GM19438 (cell line): ENCODE measurements around the gene ATP8A2.
"Not testable (repeated sequence)": the region's sequence is repeated elsewhere in the genome, so short reads cannot be mapped to it uniquely, and the experiment has no call there.

Experiments used
- ATAC-seq: cut with Tn5 transposase; IDR thresholded peaks from one replicate; pipeline ENCODE4 v1.9.1; 2021; ENCODE audit warnings: low read depth; ENCODE audit not compliant: unreplicated experiment

ATP8A2 gene

DNA sequence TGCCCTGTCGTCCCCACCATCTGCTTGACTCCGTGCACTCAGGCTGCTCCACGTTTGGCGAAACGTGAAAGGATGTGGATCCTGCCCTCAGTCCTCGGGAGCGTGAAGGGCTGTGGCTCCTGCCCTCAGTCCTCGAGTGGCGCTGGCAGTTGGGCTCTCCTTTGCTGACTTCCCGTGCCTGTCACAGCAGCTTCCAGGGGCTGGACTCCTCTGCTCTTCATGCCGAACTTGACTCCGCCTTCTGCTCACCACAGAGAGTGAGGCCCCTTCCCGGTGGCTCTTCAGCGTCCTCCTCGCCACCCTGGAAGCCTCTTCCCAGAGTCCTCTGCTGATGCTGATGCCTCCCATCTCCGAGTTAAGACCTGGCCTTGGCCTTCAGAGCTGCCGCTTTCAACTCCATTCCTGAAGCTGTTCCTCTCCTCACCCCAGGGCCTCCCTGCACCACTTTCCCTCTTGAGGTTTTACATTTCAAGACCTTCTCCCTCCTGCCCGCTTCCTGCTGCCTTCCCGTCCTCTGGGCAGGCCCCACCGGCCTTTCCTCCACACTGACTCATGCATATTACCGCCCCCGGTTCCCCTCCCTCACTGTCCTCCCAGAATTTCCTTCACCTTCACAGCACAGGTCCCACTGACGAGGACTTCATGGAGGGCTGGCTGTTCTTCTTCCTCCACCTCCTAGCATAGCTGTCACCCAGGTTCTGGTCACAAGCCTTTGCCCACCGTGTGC, 568.4 kb downstream of the ATP8A2 start:
- no peak for ATAC-seq

- no peak for ATAC-seq
These were observed 571.3 kb downstream of the ATP8A2 start for GRCh38 chr13:25943081-25943480.

GRCh38 chr13:25943658-25944057, 571.9 kb downstream of the ATP8A2 start:
- ATAC-seq, result no peak

DNA sequence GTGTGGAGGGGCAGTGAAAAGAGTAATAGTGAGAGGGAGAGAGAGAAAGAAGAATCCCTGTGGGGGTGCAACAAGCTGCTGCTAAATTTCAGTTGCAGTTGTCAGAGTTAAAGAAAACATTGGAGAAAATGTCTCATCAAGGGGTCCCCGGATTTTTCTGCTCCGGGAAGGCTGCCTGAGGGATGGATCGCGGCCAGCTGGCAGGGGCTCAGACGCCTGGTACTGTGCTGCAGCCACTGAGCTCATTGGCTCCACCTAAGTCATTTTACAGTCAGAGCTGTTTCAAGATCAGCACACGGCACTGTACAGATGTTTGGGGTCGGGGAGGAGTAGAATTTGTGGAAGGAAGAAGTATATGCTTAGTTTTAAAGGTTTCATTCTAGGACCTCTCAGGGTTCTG, 573.8 kb downstream of the ATP8A2 start:
- ATAC-seq, result no peak

GRCh38 chr13:25946321-25946720, 574.5 kb downstream of the ATP8A2 start:
- ATAC-seq, result no peak

DNA sequence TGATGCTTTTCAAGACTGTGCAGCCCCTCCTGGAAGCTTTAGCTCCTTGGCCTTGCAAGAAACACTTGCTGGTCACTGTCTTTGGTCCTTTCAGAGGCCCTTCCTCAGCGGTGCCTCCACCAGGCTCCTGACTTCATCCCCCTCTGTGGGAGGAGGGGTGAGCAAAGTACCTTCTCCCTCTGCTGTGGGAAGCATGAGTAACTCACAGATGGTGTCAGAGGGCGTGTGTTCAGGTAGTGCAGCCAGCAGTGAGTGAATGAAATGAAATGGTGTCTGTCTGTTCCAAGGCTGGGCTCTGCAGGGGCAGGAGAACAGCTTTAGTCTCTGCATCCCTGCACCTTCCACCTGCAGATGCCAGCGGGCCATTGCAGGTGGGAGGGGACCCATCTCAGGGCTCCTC, 577.1 kb downstream of the ATP8A2 start:
- ATAC-seq, result no peak

DNA sequence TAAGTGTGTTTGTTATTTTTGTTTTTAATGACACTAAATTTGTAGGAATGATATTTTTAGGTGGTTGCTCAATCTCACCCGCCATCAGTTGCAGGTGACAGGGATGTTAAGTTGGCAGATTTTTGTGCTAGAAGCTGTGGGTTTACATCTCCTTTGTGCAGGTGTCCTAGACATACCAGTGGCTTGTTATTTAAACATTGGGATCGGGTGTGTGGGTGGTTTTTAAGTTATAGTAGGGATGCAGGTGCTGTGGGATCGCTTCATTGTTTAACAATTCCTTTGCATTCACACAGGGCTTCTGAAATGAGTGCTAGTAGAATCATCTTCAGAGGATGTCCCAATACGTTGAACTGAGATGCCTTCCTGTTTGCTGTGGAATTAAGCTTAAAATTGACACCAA, 580.1 kb downstream of the ATP8A2 start:
- ATAC-seq, result no peak

DNA sequence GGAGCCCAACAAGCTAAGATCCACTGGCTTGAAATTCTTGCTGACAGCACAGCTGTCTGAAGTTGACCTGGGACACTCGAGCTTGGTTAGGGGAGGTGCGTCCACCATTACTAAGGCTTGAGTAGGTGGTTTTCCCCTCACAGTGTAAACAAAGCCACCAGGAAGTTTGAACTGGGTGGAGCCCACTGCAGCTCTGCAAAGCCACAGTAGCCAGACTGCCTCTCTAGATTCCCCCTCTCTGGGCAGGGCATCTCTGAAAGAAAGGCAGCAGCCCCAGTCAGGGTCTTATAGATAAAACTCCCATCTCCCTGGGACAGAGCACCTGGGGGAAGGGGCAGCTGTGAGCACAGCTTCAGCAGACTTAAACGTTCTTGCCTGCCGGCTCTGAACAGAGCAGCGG, 582.3 kb downstream of the ATP8A2 start:
- not testable (repeated sequence) for ATAC-seq

GRCh38 chr13:25954943-25955342, 583.2 kb downstream of the ATP8A2 start:
- ATAC-seq, result not testable (repeated sequence)

GRCh38 chr13:25958986-25959385, 587.2 kb downstream of the ATP8A2 start:
- ATAC-seq, result no peak

DNA sequence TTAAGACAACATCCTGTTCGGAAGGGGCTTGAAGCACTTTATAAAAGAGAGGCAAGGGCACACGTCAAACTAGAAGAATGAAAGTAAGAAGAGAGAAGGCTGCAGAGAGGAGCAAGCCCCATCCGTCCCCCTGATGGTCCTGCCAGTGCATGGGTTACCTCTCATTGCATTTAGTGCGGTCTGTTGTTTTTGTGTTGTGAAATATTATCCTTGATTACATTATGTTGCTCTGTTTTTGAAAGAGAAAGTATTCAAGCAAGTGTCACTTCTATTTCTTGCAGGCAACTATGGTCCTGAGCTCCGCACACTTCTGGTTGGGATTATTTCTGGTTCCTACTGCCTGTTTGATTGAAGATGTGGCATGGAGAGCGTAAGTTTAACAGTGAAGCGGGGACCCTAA, 589.5 kb downstream of the ATP8A2 start:
- ATAC-seq, result no peak

GRCh38 chr13:25963674-25964073, 591.9 kb downstream of the ATP8A2 start:
- no peak for ATAC-seq

DNA sequence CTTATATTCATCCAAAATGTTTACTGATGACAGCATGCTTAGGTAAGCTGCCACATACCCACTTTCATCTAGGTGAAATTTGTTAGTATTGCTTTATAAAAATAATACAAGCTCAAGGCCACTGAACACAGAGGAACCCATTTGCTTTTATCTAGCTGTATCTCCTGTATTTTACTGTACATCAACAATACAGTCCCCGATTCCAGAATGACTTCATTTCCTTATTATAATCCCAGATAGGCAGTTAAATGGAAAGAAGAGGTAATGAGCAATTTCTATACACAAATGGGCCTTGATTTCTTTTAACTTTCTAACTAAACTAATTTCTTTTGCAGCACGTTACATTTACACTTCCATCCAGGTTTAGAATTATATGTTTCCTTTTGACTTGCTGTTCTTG, 593.8 kb downstream of the ATP8A2 start:
- no peak for ATAC-seq

- ATAC-seq, result no peak
These were observed 594.3 kb downstream of the ATP8A2 start for GRCh38 chr13:25966086-25966485.

GRCh38 chr13:25967144-25967543, 595.4 kb downstream of the ATP8A2 start:
- no peak for ATAC-seq

GRCh38 chr13:25971047-25971446, 599.3 kb downstream of the ATP8A2 start:
- ATAC-seq, result no peak

DNA sequence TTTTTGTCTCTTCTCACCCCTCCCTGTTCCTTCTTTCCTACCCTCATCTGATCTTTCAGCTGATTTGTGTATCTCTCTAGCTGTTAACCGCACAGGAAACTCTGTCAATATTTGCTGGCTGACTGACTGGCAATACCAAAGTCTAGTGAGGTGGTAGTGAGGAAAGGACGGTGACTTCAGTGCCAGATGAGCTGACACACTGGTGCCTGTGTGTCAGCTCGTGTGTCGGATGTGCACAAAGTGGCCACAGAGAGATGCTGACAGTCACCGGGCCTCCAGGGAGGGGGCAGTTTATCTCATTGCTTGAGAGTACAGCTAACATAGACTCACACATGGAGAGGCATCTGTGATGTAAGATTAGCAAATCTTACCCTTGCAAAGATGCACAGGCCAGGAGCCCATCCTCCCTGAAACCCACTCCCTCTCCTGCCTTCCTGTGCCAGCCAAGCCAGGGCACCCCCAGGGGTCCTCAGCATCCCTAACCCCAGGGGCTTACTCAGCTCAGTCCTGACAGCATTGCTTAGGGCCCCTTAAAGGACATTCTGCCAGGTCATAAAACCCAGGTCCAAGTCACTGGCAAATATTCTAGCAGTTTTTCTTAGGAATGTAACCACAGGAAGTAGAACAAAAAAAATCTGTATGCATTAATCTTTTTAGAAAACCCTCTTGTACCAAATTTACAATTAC, 599.8 kb downstream of the ATP8A2 start:
- no peak for ATAC-seq

GRCh38 chr13:25973085-25973484, 601.3 kb downstream of the ATP8A2 start:
- ATAC-seq, result no peak

- no peak for ATAC-seq
These were observed 601.8 kb downstream of the ATP8A2 start for GRCh38 chr13:25973576-25973975.

GRCh38 chr13:25977216-25977615, 605.4 kb downstream of the ATP8A2 start:
- no peak for ATAC-seq

DNA sequence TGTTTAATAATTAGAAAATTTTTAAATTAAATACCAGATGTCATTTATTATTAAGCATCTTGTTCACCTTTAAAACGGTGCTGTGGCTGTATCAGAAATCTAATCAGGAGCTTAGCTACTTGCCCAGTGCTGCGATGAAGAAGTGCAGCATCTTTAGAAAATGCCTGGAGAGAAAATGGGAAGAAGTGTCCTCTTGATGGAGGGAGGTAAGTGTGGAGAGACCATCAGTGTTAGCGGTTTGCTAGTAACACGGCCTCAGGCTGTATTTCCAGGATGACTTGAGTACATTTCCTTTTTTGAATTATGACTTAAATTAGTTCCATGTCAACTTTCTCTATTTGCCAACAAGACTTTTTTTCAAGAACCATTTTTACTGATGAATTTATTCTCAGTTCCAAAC, 605.9 kb downstream of the ATP8A2 start:
- ATAC-seq, result no peak

GRCh38 chr13:25978961-25979360, 607.2 kb downstream of the ATP8A2 start:
- no peak for ATAC-seq
